ENCODE data around the gene TIAM1. TPM values are rescaled to one million over a fixed set of nuclear protein-coding genes. Genes with fewer than 3 reads are reported as not detected.

The TIAM1 gene
- total RNA-seq, 1 donor from 2014 or later = 23.3 TPM

DNA sequence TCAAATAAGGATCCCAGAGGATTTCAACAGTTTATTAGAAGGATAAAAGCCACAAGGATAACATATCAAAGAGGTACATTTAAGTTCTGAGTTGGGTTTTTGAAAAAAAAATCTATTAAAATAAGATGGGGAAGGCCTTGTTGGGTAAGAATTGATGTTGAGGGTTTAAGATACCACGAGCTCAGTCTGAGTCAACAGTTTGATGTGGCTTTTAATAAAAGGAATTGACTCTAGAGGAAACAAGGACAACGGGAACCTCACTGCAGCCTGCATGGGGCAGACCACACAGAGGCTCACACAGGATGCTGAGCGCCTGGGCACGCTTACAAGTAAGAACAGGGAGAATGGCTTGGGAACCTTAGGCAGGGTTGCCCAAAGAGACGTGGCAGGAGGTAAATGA lies 107.5 kb downstream of the TIAM1 start:
- no peak for DNase-seq
- TF ChIP-seq, protein P1, sequence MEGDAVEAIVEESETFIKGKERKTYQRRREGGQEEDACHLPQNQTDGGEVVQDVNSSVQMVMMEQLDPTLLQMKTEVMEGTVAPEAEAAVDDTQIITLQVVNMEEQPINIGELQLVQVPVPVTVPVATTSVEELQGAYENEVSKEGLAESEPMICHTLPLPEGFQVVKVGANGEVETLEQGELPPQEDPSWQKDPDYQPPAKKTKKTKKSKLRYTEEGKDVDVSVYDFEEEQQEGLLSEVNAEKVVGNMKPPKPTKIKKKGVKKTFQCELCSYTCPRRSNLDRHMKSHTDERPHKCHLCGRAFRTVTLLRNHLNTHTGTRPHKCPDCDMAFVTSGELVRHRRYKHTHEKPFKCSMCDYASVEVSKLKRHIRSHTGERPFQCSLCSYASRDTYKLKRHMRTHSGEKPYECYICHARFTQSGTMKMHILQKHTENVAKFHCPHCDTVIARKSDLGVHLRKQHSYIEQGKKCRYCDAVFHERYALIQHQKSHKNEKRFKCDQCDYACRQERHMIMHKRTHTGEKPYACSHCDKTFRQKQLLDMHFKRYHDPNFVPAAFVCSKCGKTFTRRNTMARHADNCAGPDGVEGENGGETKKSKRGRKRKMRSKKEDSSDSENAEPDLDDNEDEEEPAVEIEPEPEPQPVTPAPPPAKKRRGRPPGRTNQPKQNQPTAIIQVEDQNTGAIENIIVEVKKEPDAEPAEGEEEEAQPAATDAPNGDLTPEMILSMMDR (IDR thresholded peaks at IDR 0.05; ENCODE audit: partially characterized antibody, unreplicated experiment) = no peak
- Mint-ChIP-seq H3K27ac (ENCODE audit: unreplicated experiment) (no peak overlapping the region), H3K27me3 (ENCODE audit: unreplicated experiment) (peaks cover 2% of the 10 kb centered on the region), H3K9me3 (ENCODE audit: unreplicated experiment) (peaks cover 5% of the 10 kb centered on the region), H3K4me1 (ENCODE audit: low read depth, unreplicated experiment) (peaks cover 14% of the 10 kb centered on the region), H3K4me3 (ENCODE audit: unreplicated experiment) (no peak overlapping the region), H3K36me3 (ENCODE audit: unreplicated experiment) (peaks cover 13% of the 10 kb centered on the region)

GRCh38 chr21:31235671-31236450 lies 108.2 kb downstream of the TIAM1 start:
- peaks cover 14% of the 10 kb centered on the region for H3K4me1 Mint-ChIP-seq (ENCODE audit: low read depth, unreplicated experiment)
- no peak overlapping the region for H3K27ac Mint-ChIP-seq (ENCODE audit: unreplicated experiment)
- DNase-seq = no peak
- H3K36me3 Mint-ChIP-seq (ENCODE audit: unreplicated experiment) = peaks cover 8% of the 10 kb centered on the region
- H3K9me3 Mint-ChIP-seq (ENCODE audit: unreplicated experiment) = peaks cover 5% of the 10 kb centered on the region
- no peak overlapping the region for H3K4me3 Mint-ChIP-seq (ENCODE audit: unreplicated experiment)
- peaks cover 5% of the 10 kb centered on the region for H3K27me3 Mint-ChIP-seq (ENCODE audit: unreplicated experiment)
- TF ChIP-seq, protein P1 (IDR thresholded peaks at IDR 0.05; ENCODE audit: partially characterized antibody, unreplicated experiment) = no peak

- Mint-ChIP-seq H3K4me3 (ENCODE audit: unreplicated experiment) (no peak overlapping the region), H3K9me3 (ENCODE audit: unreplicated experiment) (peaks cover 5% of the 10 kb centered on the region), H3K27ac (ENCODE audit: unreplicated experiment) (peak overlapping the region; percentile 52)
Observed at GRCh38 chr21:31234936-31235335, 109.1 kb downstream of the TIAM1 start.

GRCh38 chr21:31233711-31234110 lies 110.3 kb downstream of the TIAM1 start:
- Mint-ChIP-seq H3K36me3 (ENCODE audit: unreplicated experiment) (no peaks in the 10 kb centered on the region), H3K4me1 (ENCODE audit: low read depth, unreplicated experiment) (peaks cover 14% of the 10 kb centered on the region), H3K27ac (ENCODE audit: unreplicated experiment) (peak overlapping the region; percentile 87), H3K9me3 (ENCODE audit: unreplicated experiment) (peaks cover 5% of the 10 kb centered on the region), H3K4me3 (ENCODE audit: unreplicated experiment) (no peak overlapping the region), H3K27me3 (ENCODE audit: unreplicated experiment) (peaks cover 5% of the 10 kb centered on the region)
- no peak for DNase-seq
- TF ChIP-seq, protein P1 (IDR thresholded peaks at IDR 0.05; ENCODE audit: partially characterized antibody, unreplicated experiment) = no peak

More at GRCh38 chr21:31234936-31235335, 109.1 kb downstream of the TIAM1 start:
- Mint-ChIP-seq H3K36me3 (ENCODE audit: unreplicated experiment) (no peaks in the 10 kb centered on the region), H3K4me1 (ENCODE audit: low read depth, unreplicated experiment) (peaks cover 14% of the 10 kb centered on the region), H3K27me3 (ENCODE audit: unreplicated experiment) (peaks cover 5% of the 10 kb centered on the region)
- no peak for DNase-seq
- TF ChIP-seq, protein P1 (IDR thresholded peaks at IDR 0.05; ENCODE audit: partially characterized antibody, unreplicated experiment) = no peak

DNA sequence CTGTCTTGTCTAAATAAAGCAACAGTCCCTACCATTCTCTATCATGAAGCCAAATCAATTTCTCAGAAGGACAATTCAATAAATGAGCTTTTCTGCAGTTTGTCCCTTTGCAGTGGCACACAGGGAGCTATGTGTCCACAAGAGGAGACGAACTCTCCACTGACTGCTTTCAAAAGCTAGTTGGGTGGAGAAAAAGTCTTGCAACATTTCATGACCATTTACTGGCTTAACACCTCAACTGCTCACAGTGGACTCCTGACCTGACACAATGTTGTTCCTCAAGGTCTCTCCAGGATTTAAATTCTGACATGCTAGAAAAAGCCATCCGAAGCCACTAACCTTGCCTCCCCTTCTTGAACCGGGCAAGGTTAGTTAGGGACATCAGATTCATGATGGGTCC lies 111.7 kb downstream of the TIAM1 start:
- no peak overlapping the region for H3K27ac Mint-ChIP-seq (ENCODE audit: unreplicated experiment)
- peaks cover 14% of the 10 kb centered on the region for H3K4me1 Mint-ChIP-seq (ENCODE audit: low read depth, unreplicated experiment)
- TF ChIP-seq, protein P1 (IDR thresholded peaks at IDR 0.05; ENCODE audit: partially characterized antibody, unreplicated experiment) = no peak
- H3K27me3 Mint-ChIP-seq (ENCODE audit: unreplicated experiment) = peaks cover 5% of the 10 kb centered on the region
- H3K36me3 Mint-ChIP-seq (ENCODE audit: unreplicated experiment) = no peaks in the 10 kb centered on the region
- no peak for DNase-seq
- H3K4me3 Mint-ChIP-seq (ENCODE audit: unreplicated experiment) = no peak overlapping the region
- H3K9me3 Mint-ChIP-seq (ENCODE audit: unreplicated experiment) = peaks cover 5% of the 10 kb centered on the region
